ENCODE measurements around the gene PSMA6. TPM values are rescaled to one million over a fixed set of nuclear protein-coding genes. Genes with fewer than 3 reads are reported as not detected.

Gene PSMA6
- total RNA-seq, 1 experiment from 2014 or later, result 392 TPM

DNA sequence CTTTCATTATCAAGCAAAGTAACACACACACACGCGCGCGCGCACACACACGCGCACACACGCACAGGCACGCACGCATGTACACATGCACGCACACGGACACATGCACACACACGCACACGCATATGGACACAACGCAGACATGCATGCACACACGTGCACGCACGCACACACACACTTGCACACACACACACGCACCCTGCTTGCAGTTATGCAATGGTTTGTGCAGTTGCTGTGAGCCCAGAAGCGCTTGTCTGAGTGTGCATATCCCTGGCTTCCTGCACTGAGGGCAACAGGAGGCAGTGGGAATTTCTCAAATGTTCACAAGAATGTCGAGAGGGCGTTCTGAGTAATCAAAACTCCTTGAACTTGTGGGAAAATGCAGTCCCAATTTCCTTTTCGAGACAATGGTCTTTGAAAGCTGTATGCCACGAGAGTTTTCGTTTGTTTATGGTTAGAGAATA lies 70.8 kb downstream of the PSMA6 start:
- H3K4me1 ChIP-seq (ENCODE audit: insufficient read depth, low read length, poor library complexity, severe bottlenecking), result peaks cover 11% of the 10 kb centered on the region
- no peaks in the 10 kb centered on the region for H3K36me3 ChIP-seq (ENCODE audit: insufficient read depth, low read length, poor library complexity, severe bottlenecking)
- no peaks in the 10 kb centered on the region for H3K27me3 ChIP-seq (replicated peaks; ENCODE audit: insufficient read depth, low read depth, low read length, poor library complexity)
- intact Hi-C loops (cut with micrococcal nuclease; ENCODE audit: unreplicated experiment), result no loop called here
- H3K4me3 ChIP-seq (ENCODE audit: low read depth, low read length, poor library complexity, severe bottlenecking), result no peak overlapping the region
- DNase-seq (ENCODE audit: low spot score), result no peak
- ChIA-PET CTCF (no interaction called here), POLR2A (ENCODE audit: low non-redundant PET) (no interaction called here)
- no TSS peak for BruUV-seq (replicated peaks)
- TF ChIP-seq EZH2 (IDR thresholded peaks at IDR 0.05; ENCODE audit: borderline replicate concordance, low read depth, low read length, poor library complexity, severe bottlenecking) (no peak), CTCF (conservative IDR thresholded peaks at IDR 0.05; ENCODE audit: low read depth, low read length) (no peak)
- no peak overlapping the region for H3K27ac ChIP-seq (ENCODE audit: low read depth, low read length, poor library complexity, severe bottlenecking)
- H3K9me3 ChIP-seq (ENCODE audit: low read depth, low read length, poor library complexity, severe bottlenecking), result no peaks in the 10 kb centered on the region

- no peaks in the 10 kb centered on the region for H3K9me3 ChIP-seq (ENCODE audit: low read depth, low read length, poor library complexity, severe bottlenecking)
- DNase-seq (ENCODE audit: low spot score), result no peak
- no TSS peak for BruUV-seq (replicated peaks)
- H3K4me3 ChIP-seq (ENCODE audit: low read depth, low read length, poor library complexity, severe bottlenecking), result no peak overlapping the region
- intact Hi-C loops (cut with micrococcal nuclease; ENCODE audit: unreplicated experiment), result no loop called here
- H3K27ac ChIP-seq (ENCODE audit: low read depth, low read length, poor library complexity, severe bottlenecking), result no peak overlapping the region
- no peaks in the 10 kb centered on the region for H3K27me3 ChIP-seq (replicated peaks; ENCODE audit: insufficient read depth, low read depth, low read length, poor library complexity)
- peaks cover 13% of the 10 kb centered on the region for H3K4me1 ChIP-seq (ENCODE audit: insufficient read depth, low read length, poor library complexity, severe bottlenecking)
- H3K36me3 ChIP-seq (ENCODE audit: insufficient read depth, low read length, poor library complexity, severe bottlenecking), result no peaks in the 10 kb centered on the region
- ChIA-PET POLR2A (ENCODE audit: low non-redundant PET) (interaction anchor here (0.7 kb wide), 1 partner anchor 22 kb away, joined by 3 read pairs; no protein-coding TSS in a partner anchor), CTCF (no interaction called here)
- TF ChIP-seq CTCF (conservative IDR thresholded peaks at IDR 0.05; ENCODE audit: low read depth, low read length) (no peak), EZH2 (IDR thresholded peaks at IDR 0.05; ENCODE audit: borderline replicate concordance, low read depth, low read length, poor library complexity, severe bottlenecking) (no peak)
Measured at GRCh38 chr14:35365130-35366055, 73.2 kb downstream of the PSMA6 start.

DNA sequence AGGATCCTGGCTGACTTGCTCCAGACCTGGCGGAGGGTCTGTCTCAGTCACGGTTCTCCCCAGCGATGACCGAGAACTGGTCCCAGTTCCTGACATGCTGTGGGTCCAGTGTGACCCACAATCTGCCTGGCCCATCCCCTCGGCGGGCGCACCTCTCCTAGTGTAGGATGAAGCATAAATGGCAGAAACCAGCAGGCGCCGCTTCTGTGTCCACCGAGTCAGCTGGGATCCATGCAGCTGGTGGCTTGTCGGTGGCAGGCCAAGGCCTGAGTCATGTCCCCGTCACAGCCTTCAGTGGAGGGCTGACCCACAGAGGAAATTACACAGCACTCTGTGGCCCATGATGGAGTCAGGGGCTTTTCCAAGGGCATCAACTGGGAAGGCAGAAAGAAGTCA lies 73.9 kb downstream of the PSMA6 start:
- BruUV-seq (replicated peaks), result no TSS peak
- ChIA-PET CTCF (no interaction called here), POLR2A (ENCODE audit: low non-redundant PET) (no interaction called here)
- Histone ChIP-seq H3K27me3 (replicated peaks; ENCODE audit: insufficient read depth, low read depth, low read length, poor library complexity) (no peaks in the 10 kb centered on the region), H3K9me3 (ENCODE audit: low read depth, low read length, poor library complexity, severe bottlenecking) (no peaks in the 10 kb centered on the region), H3K27ac (ENCODE audit: low read depth, low read length, poor library complexity, severe bottlenecking) (no peak overlapping the region), H3K36me3 (ENCODE audit: insufficient read depth, low read length, poor library complexity, severe bottlenecking) (no peaks in the 10 kb centered on the region), H3K4me1 (ENCODE audit: insufficient read depth, low read length, poor library complexity, severe bottlenecking) (peaks cover 13% of the 10 kb centered on the region), H3K4me3 (ENCODE audit: low read depth, low read length, poor library complexity, severe bottlenecking) (no peak overlapping the region)
- TF ChIP-seq EZH2 (IDR thresholded peaks at IDR 0.05; ENCODE audit: borderline replicate concordance, low read depth, low read length, poor library complexity, severe bottlenecking) (no peak), CTCF (conservative IDR thresholded peaks at IDR 0.05; ENCODE audit: low read depth, low read length) (no peak)
- DNase-seq (ENCODE audit: low spot score), result no peak
- intact Hi-C loops (cut with micrococcal nuclease; ENCODE audit: unreplicated experiment), result no loop called here
